ENCODE data around the gene NOSTRIN. TPM values are rescaled to one million over a fixed set of nuclear protein-coding genes. Genes with fewer than 3 reads are reported as not detected.
"Not testable (repeated sequence)": the region's sequence is repeated elsewhere in the genome, so short reads cannot be mapped to it uniquely, and the experiment has no call there.

The NOSTRIN gene
- total RNA-seq, 1 donor from 2014 or later: 0.98 TPM

GRCh38 chr2:168766600-168766999 lies 35.8 kb upstream of the NOSTRIN start:
- no peak overlapping the region for H3K27ac Mint-ChIP-seq
- H3K36me3 Mint-ChIP-seq: peaks cover 39% of the 10 kb centered on the region
- H3K4me1 Mint-ChIP-seq: peaks cover 36% of the 10 kb centered on the region
- no peaks in the 10 kb centered on the region for H3K27me3 Mint-ChIP-seq (ENCODE audit: low read depth)
- H3K9me3 Mint-ChIP-seq: peaks cover 13% of the 10 kb centered on the region
- TF ChIP-seq, protein P1, sequence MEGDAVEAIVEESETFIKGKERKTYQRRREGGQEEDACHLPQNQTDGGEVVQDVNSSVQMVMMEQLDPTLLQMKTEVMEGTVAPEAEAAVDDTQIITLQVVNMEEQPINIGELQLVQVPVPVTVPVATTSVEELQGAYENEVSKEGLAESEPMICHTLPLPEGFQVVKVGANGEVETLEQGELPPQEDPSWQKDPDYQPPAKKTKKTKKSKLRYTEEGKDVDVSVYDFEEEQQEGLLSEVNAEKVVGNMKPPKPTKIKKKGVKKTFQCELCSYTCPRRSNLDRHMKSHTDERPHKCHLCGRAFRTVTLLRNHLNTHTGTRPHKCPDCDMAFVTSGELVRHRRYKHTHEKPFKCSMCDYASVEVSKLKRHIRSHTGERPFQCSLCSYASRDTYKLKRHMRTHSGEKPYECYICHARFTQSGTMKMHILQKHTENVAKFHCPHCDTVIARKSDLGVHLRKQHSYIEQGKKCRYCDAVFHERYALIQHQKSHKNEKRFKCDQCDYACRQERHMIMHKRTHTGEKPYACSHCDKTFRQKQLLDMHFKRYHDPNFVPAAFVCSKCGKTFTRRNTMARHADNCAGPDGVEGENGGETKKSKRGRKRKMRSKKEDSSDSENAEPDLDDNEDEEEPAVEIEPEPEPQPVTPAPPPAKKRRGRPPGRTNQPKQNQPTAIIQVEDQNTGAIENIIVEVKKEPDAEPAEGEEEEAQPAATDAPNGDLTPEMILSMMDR (IDR thresholded peaks at IDR 0.05; ENCODE audit: unreplicated experiment): no peak
- H3K4me3 Mint-ChIP-seq: no peak overlapping the region
- no peak for DNase-seq (ENCODE audit: low spot score in 2 of 2, unreplicated experiment in 2 of 2)

DNA sequence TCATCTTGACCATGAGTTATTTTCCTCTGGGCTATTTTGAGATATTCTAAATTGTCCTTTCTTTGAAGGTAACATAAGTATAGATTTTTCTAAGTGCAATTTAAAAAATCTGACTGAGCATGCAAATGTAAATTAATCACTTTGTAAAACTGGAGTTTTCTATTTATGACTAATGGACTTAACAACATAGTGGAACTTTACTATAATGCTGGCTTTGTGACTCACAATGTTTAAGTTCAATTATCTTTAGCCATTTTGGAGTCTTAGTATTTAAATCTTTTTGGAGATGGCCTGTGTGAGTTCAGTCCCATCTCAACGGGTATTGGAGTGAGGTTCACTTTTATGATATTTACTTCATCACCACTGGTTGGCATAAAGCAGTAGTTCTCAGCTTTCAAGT lies 35.2 kb upstream of the NOSTRIN start:
- peaks cover 39% of the 10 kb centered on the region for H3K36me3 Mint-ChIP-seq
- no peak overlapping the region for H3K27ac Mint-ChIP-seq
- peaks cover 13% of the 10 kb centered on the region for H3K9me3 Mint-ChIP-seq
- H3K4me3 Mint-ChIP-seq: no peak overlapping the region
- TF ChIP-seq, protein P1 (IDR thresholded peaks at IDR 0.05; ENCODE audit: unreplicated experiment): no peak
- H3K27me3 Mint-ChIP-seq (ENCODE audit: low read depth): no peaks in the 10 kb centered on the region
- no peak for DNase-seq (ENCODE audit: low spot score in 2 of 2, unreplicated experiment in 2 of 2)
- H3K4me1 Mint-ChIP-seq: peaks cover 42% of the 10 kb centered on the region

GRCh38 chr2:168768357-168768756 lies 34.1 kb upstream of the NOSTRIN start:
- H3K27ac Mint-ChIP-seq; H3K27me3 Mint-ChIP-seq (ENCODE audit: low read depth); DNase-seq (ENCODE audit: low spot score in 2 of 2, unreplicated experiment in 2 of 2); H3K4me3 Mint-ChIP-seq: not testable (repeated sequence)
- H3K4me1 Mint-ChIP-seq: peaks cover 50% of the 10 kb centered on the region
- H3K9me3 Mint-ChIP-seq: peaks cover 13% of the 10 kb centered on the region
- H3K36me3 Mint-ChIP-seq: peaks cover 42% of the 10 kb centered on the region

DNA sequence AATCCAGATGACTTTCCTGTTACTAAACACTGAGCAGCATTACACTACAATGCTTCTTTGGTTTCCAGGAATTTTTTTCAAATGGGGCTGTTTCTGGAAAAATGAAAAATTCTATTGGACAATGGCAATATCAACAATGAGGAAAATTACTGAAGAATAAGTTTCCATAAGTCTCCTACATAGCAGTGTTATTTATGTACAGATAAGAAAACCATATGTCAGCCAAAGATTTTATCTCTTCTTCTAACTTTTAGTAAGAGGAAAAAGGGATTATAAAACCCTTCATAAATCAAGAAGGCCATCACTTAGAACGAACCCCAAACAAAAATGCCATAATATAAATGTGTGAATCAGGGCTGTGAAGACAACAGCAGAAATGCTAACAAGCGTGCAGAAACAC lies 31.6 kb upstream of the NOSTRIN start:
- H3K36me3 Mint-ChIP-seq: peaks cover 46% of the 10 kb centered on the region
- H3K27me3 Mint-ChIP-seq (ENCODE audit: low read depth): no peaks in the 10 kb centered on the region
- H3K4me1 Mint-ChIP-seq: peaks cover 50% of the 10 kb centered on the region
- TF ChIP-seq, protein P1 (IDR thresholded peaks at IDR 0.05; ENCODE audit: unreplicated experiment): no peak
- no peak for DNase-seq (ENCODE audit: low spot score in 2 of 2, unreplicated experiment in 2 of 2)
- H3K9me3 Mint-ChIP-seq: peaks cover 12% of the 10 kb centered on the region
- H3K4me3 Mint-ChIP-seq: peak overlapping the region; percentile 3
- peak overlapping the region; percentile 15 for H3K27ac Mint-ChIP-seq

- Mint-ChIP-seq H3K27me3 (ENCODE audit: low read depth) (no peaks in the 10 kb centered on the region), H3K4me1 (peaks cover 36% of the 10 kb centered on the region)
Observed at GRCh38 chr2:168772704-168773103, 29.7 kb upstream of the NOSTRIN start.

DNA sequence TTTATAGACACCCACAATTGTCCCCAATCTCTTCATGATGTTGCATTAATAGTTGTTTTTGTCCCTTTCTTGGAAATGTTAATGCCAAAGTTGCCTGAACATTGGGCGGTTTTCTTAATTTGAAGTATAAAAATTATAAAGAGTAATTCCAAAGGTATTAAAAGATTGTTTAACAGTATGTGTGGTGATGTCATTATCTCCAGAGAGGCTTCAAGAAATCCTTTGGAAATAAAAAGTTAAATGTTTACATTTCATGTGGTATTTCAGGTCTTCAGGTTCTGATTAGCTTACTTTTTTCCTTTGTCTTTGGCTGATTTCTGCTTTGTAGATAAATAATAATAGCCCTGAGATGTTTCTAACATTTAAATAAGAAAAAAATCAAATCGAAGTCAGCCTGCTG lies 29.3 kb upstream of the NOSTRIN start:
- H3K27ac Mint-ChIP-seq: no peak overlapping the region
- no peaks in the 10 kb centered on the region for H3K27me3 Mint-ChIP-seq (ENCODE audit: low read depth)
- H3K36me3 Mint-ChIP-seq: peaks cover 39% of the 10 kb centered on the region
- peaks cover 24% of the 10 kb centered on the region for H3K9me3 Mint-ChIP-seq
- TF ChIP-seq, protein P1 (IDR thresholded peaks at IDR 0.05; ENCODE audit: unreplicated experiment): no peak
- no peak for DNase-seq (ENCODE audit: low spot score in 2 of 2, unreplicated experiment in 2 of 2)
- peaks cover 36% of the 10 kb centered on the region for H3K4me1 Mint-ChIP-seq
- no peak overlapping the region for H3K4me3 Mint-ChIP-seq

More at GRCh38 chr2:168772704-168773103, 29.7 kb upstream of the NOSTRIN start:
- TF ChIP-seq, protein P1 (IDR thresholded peaks at IDR 0.05; ENCODE audit: unreplicated experiment): no peak
- no peak for DNase-seq (ENCODE audit: low spot score in 2 of 2, unreplicated experiment in 2 of 2)
- Mint-ChIP-seq H3K9me3 (peaks cover 22% of the 10 kb centered on the region), H3K27ac (peak overlapping the region; percentile 61), H3K36me3 (peaks cover 41% of the 10 kb centered on the region), H3K4me3 (no peak overlapping the region)

Measured in mesothelial cell of epicardium (in vitro differentiated cells).